Activated T-cell treated with anti-CD3 and anti-CD28 coated beads, Interleukin-2, amount 50 U/mL, for 48 hours (primary cell): ENCODE data around the gene CTBP1.

ENCODE experiments used
- DNase-seq, 2 experiments: peaks; one replicate each; pipeline ENCODE4 v3.0.0-alpha.2; 2020

CTBP1 gene

DNA sequence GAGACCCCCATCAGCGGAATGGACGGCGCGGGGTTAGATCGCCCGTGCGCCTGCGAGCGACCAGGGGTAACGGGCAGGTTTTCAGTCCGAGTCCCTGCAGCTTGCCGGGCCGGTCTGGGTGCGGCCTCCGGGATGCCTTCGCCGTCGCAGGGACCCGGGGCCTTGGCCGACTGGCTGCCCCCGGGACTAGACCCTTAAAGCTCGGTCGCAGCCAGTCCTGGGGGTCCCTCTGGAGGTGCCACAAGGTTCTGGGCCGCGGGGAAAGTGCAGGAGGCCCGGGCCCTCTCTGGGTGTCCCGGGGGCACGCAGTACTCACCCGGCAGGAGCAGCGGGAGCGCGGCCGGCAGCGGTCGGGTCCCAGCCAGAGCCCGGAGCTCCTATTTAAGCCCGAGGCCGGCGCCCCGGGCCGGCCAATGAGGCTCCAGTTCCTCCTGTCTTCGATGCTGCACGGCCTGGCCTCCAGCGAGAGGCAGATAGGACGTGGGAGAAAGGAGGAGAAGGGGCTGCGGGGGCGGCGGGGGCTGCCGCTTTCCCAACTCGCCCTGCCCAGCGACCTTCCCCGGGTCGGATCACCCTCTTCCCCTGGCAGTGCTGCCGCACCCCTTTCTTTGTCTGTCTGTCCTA is 76.6 kb downstream of the CTBP1 start, which contains the start of gene SPON2:
SPON2 (minus strand) TSS at position 356 of the 624 bp plus-strand sequence.
- no peak for DNase-seq

- DNase-seq, result peak; percentile 59 to 68
Measured at GRCh38 chr4:1171311-1172227, 77.4 kb downstream of the CTBP1 start.

DNA sequence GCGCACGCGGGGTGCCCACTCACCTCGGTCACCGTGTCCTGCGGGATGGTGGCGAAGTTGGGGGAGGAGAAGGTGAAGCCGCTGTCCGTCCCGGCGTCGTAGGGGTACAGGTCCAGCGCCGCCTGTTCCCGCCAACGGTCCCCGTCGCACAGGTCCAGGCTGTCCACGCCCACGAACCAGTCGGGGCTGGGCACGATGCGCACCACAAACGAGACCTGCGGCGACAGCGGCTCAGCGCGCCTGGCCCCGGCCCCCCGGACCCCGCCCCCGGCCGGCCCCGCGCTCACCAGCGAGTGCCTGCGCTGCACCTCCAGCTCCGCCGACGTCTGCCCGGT is 78.0 kb downstream of the CTBP1 start:
- no peak for DNase-seq

DNA sequence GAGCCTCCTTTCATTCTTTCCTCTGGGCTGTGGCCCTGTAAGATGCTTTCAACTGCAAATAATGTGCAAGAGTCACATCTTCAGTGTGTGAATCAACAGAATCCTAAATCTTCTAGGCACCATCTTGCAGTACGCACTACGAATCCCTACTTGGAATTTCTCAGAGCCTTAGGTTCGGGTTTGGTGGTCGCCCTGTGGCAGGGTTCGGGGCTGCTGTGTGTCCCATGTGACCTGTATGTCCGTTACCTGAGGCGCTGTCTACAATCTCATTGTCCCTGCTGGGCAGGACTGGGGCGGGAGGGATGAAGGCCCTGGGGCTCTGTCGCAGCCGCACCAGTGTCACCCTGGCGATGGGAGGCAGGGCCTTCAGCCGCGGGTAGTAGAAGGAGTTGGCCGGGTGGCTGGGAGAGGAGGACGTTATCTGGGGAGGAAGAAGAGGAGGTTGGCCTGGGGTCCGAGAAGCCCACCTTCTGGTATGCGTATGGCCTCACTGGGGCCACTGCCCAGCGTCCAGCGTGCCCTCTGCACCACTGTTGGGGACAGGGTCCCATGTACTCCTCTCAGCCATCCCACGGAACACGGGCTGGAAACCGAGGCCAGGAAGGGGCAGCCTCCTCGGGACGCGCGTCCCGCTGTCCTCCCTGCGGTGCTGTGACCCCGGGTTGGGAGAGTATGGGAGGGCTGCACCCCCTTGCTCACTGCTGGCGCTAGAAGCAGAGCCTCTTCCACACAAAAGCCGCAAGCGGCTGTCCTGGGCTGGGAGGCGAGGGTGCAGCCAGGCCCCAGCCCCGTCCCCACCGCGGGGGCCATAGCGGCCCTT is 78.6 kb downstream of the CTBP1 start:
- no peak for DNase-seq

DNA sequence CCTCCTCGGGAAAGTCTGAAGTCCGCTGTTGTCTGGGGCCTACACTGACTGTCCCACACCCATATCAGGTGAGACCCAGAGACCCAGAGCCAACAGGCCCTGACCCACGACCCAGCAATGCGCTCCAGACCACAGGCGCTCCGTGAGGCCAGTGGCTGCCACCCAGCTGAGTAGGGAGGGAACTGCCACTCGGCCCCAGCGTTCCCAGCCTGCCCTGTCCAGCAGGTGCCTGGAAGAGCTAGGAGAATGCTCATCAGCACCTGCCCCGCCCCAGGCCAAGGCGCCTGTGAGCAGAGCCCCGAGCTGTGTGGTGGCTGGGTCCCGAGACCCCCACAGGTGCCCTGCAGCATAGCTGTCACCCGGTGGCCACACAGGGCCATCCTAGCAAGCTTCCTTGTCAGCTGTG is 79.2 kb downstream of the CTBP1 start:
- DNase-seq, result no peak

- no peak for DNase-seq
Measured at GRCh38 chr4:1169171-1169671, 79.7 kb downstream of the CTBP1 start.

DNA sequence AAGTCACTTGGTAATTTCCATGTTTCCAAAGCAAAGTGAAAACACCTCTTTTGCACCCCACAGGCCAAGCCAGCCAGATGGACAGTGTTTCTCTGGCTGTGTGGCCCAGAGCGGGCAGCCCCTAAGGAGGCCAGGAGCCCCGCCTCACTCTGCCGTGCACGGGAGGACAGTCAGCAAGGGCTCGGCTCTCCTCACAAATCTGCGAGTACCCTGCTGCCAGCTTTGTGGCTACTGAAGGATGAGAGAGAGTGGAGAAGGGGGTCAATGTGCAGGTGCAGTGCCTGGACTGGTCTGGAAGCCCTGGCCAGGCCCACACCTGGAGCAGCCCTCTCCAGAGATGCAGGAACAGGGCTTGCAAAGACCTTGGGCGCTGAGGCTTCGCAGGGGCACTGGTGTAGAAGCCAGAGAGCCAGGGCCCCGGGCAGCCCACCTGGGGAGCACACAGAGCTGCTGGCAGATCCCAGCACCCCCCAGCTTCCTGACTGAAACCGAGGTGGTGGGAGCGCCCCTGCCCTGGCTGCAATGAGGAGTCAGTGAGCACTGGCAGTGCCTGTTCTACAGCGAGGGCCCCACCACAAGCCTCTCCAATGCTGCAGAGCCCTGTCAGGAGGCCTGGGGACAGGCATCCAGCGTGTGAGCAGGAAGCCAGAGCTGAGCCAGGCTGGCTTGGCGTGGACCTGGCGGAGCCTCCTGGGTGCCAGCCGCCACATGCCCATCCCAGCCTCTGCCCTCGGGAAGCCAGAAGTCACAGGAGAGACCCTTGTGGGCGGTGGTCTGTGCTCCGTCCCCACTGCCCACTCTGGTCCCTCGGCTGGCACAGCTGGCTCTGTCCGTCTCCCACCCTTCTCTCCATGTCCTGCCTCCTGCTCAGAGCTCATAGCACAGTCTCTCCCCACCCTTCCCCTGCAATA is 80.5 kb downstream of the CTBP1 start:
- no peak for DNase-seq

DNA sequence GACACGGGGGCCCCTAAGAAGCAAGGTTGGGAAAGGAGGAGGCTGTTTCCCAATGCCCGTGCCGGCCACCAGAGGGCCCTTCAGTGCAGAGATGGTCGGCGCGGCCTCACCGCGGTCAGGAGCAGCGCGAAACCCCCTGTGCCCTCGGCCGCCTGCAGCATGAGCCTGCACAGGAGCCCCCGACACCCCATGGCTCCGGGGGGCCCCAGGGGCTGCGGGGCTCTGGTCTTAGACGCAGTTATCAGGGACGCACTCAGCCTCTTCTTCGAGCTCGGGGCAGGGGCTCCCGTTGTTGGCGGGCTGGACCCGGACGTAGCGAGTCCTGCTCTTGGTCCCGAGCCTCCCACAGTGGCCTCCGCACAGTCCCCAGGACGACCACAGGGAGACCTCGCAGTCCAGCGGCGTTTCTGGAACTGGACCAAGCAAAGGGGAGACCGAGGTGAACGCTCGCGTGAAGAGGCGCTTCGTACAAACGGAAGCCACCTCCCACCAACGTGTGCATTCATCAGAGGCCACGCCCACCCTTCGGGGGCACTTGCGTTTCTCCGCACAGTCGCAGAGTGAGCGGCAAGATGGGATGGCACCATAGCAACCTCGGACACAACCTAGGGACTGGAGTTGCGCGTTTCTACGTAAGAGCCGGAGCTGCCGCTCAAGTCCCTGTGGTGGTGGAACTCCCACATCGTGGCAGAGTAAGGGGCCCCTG is 81.5 kb downstream of the CTBP1 start:
- peak; percentile 92 to 93 for DNase-seq

GRCh38 chr4:1166509-1167243 is 82.3 kb downstream of the CTBP1 start:
- peak in 1 of 2 experiments; percentile 32 for DNase-seq

GRCh38 chr4:1164956-1165545 is 83.9 kb downstream of the CTBP1 start:
- DNase-seq, result no peak

GRCh38 chr4:1164444-1164843 is 84.5 kb downstream of the CTBP1 start:
- no peak for DNase-seq

- DNase-seq, result no peak
Measured at GRCh38 chr4:1164040-1164439, 84.9 kb downstream of the CTBP1 start.
